ENCODE measurements around the gene KCNJ6.

The KCNJ6 gene

GRCh38 chr21:37861561-37861960 is 54.7 kb downstream of the KCNJ6 start:
- no peak for TF ChIP-seq CTCF (IDR thresholded peaks at IDR 0.05; ENCODE audit: low read length)
- TF ChIP-seq EZH2 (IDR thresholded peaks at IDR 0.05; ENCODE audit: borderline replicate concordance, low read length), result no peak

GRCh38 chr21:37860416-37860815 is 55.8 kb downstream of the KCNJ6 start:
- Histone ChIP-seq H3K79me2 (ENCODE audit: insufficient read depth, low read length) (no peaks in the 10 kb centered on the region), H4K20me1 (ENCODE audit: insufficient read depth, low read length) (no peaks in the 10 kb centered on the region), H3K4me1 (ENCODE audit: insufficient read depth, low read length, severe bottlenecking) (no peaks in the 10 kb centered on the region), H2AFZ (ENCODE audit: low read length) (no peak overlapping the region), H3K4me2 (ENCODE audit: low read length) (no peak overlapping the region), H3K27ac (ENCODE audit: low read depth, low read length, poor library complexity, severe bottlenecking) (no peak overlapping the region), H3K9me2 (ENCODE audit: low read depth, low read length) (no peaks in the 10 kb centered on the region), H3K9me3 (ENCODE audit: low read length) (no peaks in the 10 kb centered on the region), H3K36me3 (ENCODE audit: insufficient read depth, low read length) (no peaks in the 10 kb centered on the region), H3K9ac (ENCODE audit: low read length) (no peak overlapping the region), H3K4me3 (ENCODE audit: low read depth, low read length, poor library complexity, severe bottlenecking) (no peak overlapping the region), H3F3A (ENCODE audit: insufficient read depth, low read length) (no peaks in the 10 kb centered on the region), H3K27me3 (ENCODE audit: insufficient read depth, low read length) (no peaks in the 10 kb centered on the region)
- TF ChIP-seq CTCF (IDR thresholded peaks at IDR 0.05; ENCODE audit: low read length), result no peak
- TF ChIP-seq EZH2 (IDR thresholded peaks at IDR 0.05; ENCODE audit: borderline replicate concordance, low read length), result no peak

More at GRCh38 chr21:37861561-37861960, 54.7 kb downstream of the KCNJ6 start:
- Histone ChIP-seq H3K27ac (ENCODE audit: low read depth, low read length, poor library complexity, severe bottlenecking) (no peak overlapping the region), H3K27me3 (ENCODE audit: insufficient read depth, low read length) (no peaks in the 10 kb centered on the region), H3K9ac (ENCODE audit: low read length) (no peak overlapping the region), H3K9me3 (ENCODE audit: low read length) (no peaks in the 10 kb centered on the region), H3K4me3 (ENCODE audit: low read depth, low read length, poor library complexity, severe bottlenecking) (no peak overlapping the region), H3K4me2 (ENCODE audit: low read length) (no peak overlapping the region), H2AFZ (ENCODE audit: low read length) (no peak overlapping the region), H3F3A (ENCODE audit: insufficient read depth, low read length) (no peaks in the 10 kb centered on the region), H4K20me1 (ENCODE audit: insufficient read depth, low read length) (no peaks in the 10 kb centered on the region), H3K4me1 (ENCODE audit: insufficient read depth, low read length, severe bottlenecking) (no peaks in the 10 kb centered on the region), H3K79me2 (ENCODE audit: insufficient read depth, low read length) (no peaks in the 10 kb centered on the region), H3K36me3 (ENCODE audit: insufficient read depth, low read length) (no peaks in the 10 kb centered on the region), H3K9me2 (ENCODE audit: low read depth, low read length) (no peaks in the 10 kb centered on the region)

GRCh38 chr21:37855647-37856625 is 60.3 kb downstream of the KCNJ6 start:
- no peaks in the 10 kb centered on the region for H3K9me3 ChIP-seq (ENCODE audit: low read length)
- no peak overlapping the region for H2AFZ ChIP-seq (ENCODE audit: low read length)
- no peaks in the 10 kb centered on the region for H3K36me3 ChIP-seq (ENCODE audit: insufficient read depth, low read length)
- no peaks in the 10 kb centered on the region for H3K79me2 ChIP-seq (ENCODE audit: insufficient read depth, low read length)
- no peak overlapping the region for H3K27ac ChIP-seq (ENCODE audit: low read depth, low read length, poor library complexity, severe bottlenecking)
- no peak overlapping the region for H3K4me3 ChIP-seq (ENCODE audit: low read depth, low read length, poor library complexity, severe bottlenecking)
- no peaks in the 10 kb centered on the region for H3F3A ChIP-seq (ENCODE audit: insufficient read depth, low read length)
- TF ChIP-seq EZH2 (IDR thresholded peaks at IDR 0.05; ENCODE audit: borderline replicate concordance, low read length) (no peak), CTCF (IDR thresholded peaks at IDR 0.05; ENCODE audit: low read length) (no peak)
- no peak overlapping the region for H3K9ac ChIP-seq (ENCODE audit: low read length)
- no peaks in the 10 kb centered on the region for H3K27me3 ChIP-seq (ENCODE audit: insufficient read depth, low read length)
- H3K4me2 ChIP-seq (ENCODE audit: low read length), result no peak overlapping the region
- H4K20me1 ChIP-seq (ENCODE audit: insufficient read depth, low read length), result no peaks in the 10 kb centered on the region
- no peaks in the 10 kb centered on the region for H3K4me1 ChIP-seq (ENCODE audit: insufficient read depth, low read length, severe bottlenecking)
- H3K9me2 ChIP-seq (ENCODE audit: low read depth, low read length), result no peaks in the 10 kb centered on the region
